Astrocyte of the hippocampus (primary cell): ENCODE results near the gene CDC73.
"Not testable (repeated sequence)": the region's sequence is repeated elsewhere in the genome, so short reads cannot be mapped to it uniquely, and the experiment has no call there.

Experiments used
- DNase-seq: peaks from one replicate; pipeline ENCODE4 v3.0.0; 2011; ENCODE audit warnings: low read depth, low spot score

CDC73 gene

GRCh38 chr1:193113992-193114332, 7.9 kb upstream of the CDC73 start:
- no peak for DNase-seq

- no peak for DNase-seq
Observed at GRCh38 chr1:193114485-193115095, 7.2 kb upstream of the CDC73 start.

GRCh38 chr1:193115629-193116227, 6.1 kb upstream of the CDC73 start:
- DNase-seq: peak; percentile 95

- not testable (repeated sequence) for DNase-seq
Observed at GRCh38 chr1:193117167-193117566, 4.7 kb upstream of the CDC73 start.

GRCh38 chr1:193118194-193118593, 3.6 kb upstream of the CDC73 start:
- DNase-seq: no peak

- no peak for DNase-seq
Observed at GRCh38 chr1:193118803-193119730, 2.8 kb upstream of the CDC73 start.

- DNase-seq: no peak
Observed at GRCh38 chr1:193120604-193121166, 1.1 kb upstream of the CDC73 start.

- DNase-seq: no peak
Observed at GRCh38 chr1:193123751-193124150, 1.9 kb downstream of the CDC73 start.

GRCh38 chr1:193125369-193125768, 3.5 kb downstream of the CDC73 start:
- no peak for DNase-seq

- no peak for DNase-seq
Observed at GRCh38 chr1:193131266-193131860, 9.5 kb downstream of the CDC73 start.

GRCh38 chr1:193140254-193140653, 18.4 kb downstream of the CDC73 start:
- no peak for DNase-seq

GRCh38 chr1:193141804-193142203, 20.0 kb downstream of the CDC73 start:
- DNase-seq: no peak

- DNase-seq: no peak
Observed at GRCh38 chr1:193142409-193142808, 20.6 kb downstream of the CDC73 start.

GRCh38 chr1:193143285-193143684, 21.5 kb downstream of the CDC73 start:
- peak; percentile 37 for DNase-seq

GRCh38 chr1:193144361-193144938, 22.6 kb downstream of the CDC73 start:
- no peak for DNase-seq

GRCh38 chr1:193144999-193145398, 23.2 kb downstream of the CDC73 start:
- DNase-seq: no peak

- no peak for DNase-seq
Observed at GRCh38 chr1:193156117-193156821, 34.4 kb downstream of the CDC73 start.

GRCh38 chr1:193156822-193157142, 35.0 kb downstream of the CDC73 start:
- no peak for DNase-seq

GRCh38 chr1:193157360-193157759, 35.5 kb downstream of the CDC73 start:
- DNase-seq: no peak

GRCh38 chr1:193176113-193176512, 54.3 kb downstream of the CDC73 start:
- no peak for DNase-seq

- no peak for DNase-seq
Observed at GRCh38 chr1:193176788-193177187, 55.0 kb downstream of the CDC73 start.
